HL-60 (cell line): ENCODE data around the gene ANKRD39.

ENCODE experiments used
- DNase-seq, 2 experiments: peaks; one replicate each; pipeline ENCODE4 v3.0.0-alpha.2; 2010 to 2020; ENCODE audit warnings: low read depth in 1 of 2, low spot score in 1 of 2
- H3K27ac ChIP-seq: fragments of 250-450 bp; sonication (Bioruptor Pico); replicated peaks from 2 replicates; pipeline ENCODE4 v1.5.1; 2020; ENCODE audit warnings: mild to moderate bottlenecking, moderate library complexity
- H3K27me3 ChIP-seq: fragments of 250-450 bp; sonication (Bioruptor Pico); 2 replicates; pipeline ENCODE4 v1.5.1; 2021; ENCODE audit warnings: mild to moderate bottlenecking, moderate library complexity; ENCODE audit not compliant: insufficient read depth, poor library complexity, severe bottlenecking
- H3K4me3 ChIP-seq: replicated peaks from 2 replicates; pipeline ENCODE4 v1.5.1; 2011; ENCODE audit warnings: mild to moderate bottlenecking, control low read depth, low read length; ENCODE audit not compliant: insufficient read depth
- GABPA ChIP-seq: IDR thresholded peaks from 2 replicates; pipeline ENCODE4 v1.6.1; 2012; ENCODE audit warnings: low read depth
- POLR2AphosphoS5 ChIP-seq: IDR thresholded peaks from 2 replicates; pipeline ENCODE4 v1.6.1; 2012; ENCODE audit warnings: low read depth
- SPI1 ChIP-seq: IDR thresholded peaks from 2 replicates; pipeline ENCODE4 v1.6.1; 2012; ENCODE audit warnings: low read depth, mild to moderate bottlenecking, borderline replicate concordance
- TF ChIP-seq, protein P1 (sequence below): IDR thresholded peaks from one replicate; pipeline ENCODE4 v1.5.1; 2011; ENCODE audit warnings: low read length, control low read depth, inconsistent platforms; ENCODE audit not compliant: insufficient read depth
- TF ChIP-seq, protein P2 (sequence below): IDR thresholded peaks from 2 replicates; pipeline ENCODE4 v1.6.1; 2012; ENCODE audit warnings: low read depth; ENCODE audit not compliant: insufficient replicate concordance

ANKRD39 gene

DNA sequence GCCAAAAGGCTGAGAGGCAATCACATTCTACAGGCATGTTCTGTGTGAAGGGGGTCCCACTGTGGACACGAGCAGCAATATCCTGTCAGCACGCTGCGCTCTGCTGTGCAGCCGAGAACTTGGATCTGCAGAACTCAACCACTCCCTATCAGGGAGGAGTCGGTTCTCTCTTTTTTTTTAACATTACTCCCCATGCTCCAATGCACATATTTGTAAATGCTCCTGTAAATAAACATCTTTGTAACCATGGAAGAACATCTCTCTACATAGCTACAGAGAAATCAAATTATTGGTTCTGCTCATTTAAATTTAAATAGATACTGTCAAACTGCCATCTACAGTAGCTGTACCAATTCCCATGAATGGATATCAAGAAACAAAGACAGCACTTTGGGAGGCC, 11.0 kb downstream of the ANKRD39 start:
- H3K27ac ChIP-seq: no peak overlapping the region
- TF ChIP-seq, protein P1, sequence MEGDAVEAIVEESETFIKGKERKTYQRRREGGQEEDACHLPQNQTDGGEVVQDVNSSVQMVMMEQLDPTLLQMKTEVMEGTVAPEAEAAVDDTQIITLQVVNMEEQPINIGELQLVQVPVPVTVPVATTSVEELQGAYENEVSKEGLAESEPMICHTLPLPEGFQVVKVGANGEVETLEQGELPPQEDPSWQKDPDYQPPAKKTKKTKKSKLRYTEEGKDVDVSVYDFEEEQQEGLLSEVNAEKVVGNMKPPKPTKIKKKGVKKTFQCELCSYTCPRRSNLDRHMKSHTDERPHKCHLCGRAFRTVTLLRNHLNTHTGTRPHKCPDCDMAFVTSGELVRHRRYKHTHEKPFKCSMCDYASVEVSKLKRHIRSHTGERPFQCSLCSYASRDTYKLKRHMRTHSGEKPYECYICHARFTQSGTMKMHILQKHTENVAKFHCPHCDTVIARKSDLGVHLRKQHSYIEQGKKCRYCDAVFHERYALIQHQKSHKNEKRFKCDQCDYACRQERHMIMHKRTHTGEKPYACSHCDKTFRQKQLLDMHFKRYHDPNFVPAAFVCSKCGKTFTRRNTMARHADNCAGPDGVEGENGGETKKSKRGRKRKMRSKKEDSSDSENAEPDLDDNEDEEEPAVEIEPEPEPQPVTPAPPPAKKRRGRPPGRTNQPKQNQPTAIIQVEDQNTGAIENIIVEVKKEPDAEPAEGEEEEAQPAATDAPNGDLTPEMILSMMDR: no peak
- TF ChIP-seq GABPA (no peak), SPI1 (no peak), POLR2AphosphoS5 (no peak)
- TF ChIP-seq, protein P2, sequence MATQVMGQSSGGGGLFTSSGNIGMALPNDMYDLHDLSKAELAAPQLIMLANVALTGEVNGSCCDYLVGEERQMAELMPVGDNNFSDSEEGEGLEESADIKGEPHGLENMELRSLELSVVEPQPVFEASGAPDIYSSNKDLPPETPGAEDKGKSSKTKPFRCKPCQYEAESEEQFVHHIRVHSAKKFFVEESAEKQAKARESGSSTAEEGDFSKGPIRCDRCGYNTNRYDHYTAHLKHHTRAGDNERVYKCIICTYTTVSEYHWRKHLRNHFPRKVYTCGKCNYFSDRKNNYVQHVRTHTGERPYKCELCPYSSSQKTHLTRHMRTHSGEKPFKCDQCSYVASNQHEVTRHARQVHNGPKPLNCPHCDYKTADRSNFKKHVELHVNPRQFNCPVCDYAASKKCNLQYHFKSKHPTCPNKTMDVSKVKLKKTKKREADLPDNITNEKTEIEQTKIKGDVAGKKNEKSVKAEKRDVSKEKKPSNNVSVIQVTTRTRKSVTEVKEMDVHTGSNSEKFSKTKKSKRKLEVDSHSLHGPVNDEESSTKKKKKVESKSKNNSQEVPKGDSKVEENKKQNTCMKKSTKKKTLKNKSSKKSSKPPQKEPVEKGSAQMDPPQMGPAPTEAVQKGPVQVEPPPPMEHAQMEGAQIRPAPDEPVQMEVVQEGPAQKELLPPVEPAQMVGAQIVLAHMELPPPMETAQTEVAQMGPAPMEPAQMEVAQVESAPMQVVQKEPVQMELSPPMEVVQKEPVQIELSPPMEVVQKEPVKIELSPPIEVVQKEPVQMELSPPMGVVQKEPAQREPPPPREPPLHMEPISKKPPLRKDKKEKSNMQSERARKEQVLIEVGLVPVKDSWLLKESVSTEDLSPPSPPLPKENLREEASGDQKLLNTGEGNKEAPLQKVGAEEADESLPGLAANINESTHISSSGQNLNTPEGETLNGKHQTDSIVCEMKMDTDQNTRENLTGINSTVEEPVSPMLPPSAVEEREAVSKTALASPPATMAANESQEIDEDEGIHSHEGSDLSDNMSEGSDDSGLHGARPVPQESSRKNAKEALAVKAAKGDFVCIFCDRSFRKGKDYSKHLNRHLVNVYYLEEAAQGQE: no peak
- H3K4me3 ChIP-seq: no peak overlapping the region
- no peaks in the 10 kb centered on the region for H3K27me3 ChIP-seq
- DNase-seq: no peak

DNA sequence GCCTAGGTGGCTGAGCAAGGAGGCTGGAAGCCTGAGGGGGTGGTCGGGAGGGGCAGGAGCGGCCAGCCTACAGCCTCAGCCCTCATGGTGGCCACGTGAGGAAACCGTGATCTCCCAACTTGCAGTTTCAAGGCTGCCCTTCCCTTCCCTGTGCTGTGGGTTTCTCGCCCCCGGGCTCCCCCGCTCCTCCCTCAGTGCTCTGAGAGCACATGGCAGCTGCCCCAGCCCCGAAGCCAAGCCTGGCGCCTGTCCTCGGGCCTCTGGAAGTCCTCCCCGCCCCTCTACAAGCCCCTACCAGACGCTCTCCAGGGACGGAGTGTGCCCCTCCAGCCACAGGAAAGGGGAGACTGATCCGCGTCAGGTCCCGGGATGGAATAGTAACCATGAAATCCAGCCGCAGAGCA, 13.4 kb downstream of the ANKRD39 start:
- TF ChIP-seq GABPA (no peak), POLR2AphosphoS5 (no peak), SPI1 (no peak)
- TF ChIP-seq, protein P2: no peak
- TF ChIP-seq, protein P1: no peak

GRCh38 chr2:96843538-96844268, 14.1 kb downstream of the ANKRD39 start, which contains the start of gene ANKRD23:
Gene ANKRD23 (minus strand): TSS chr2:96844021. CDS start chr2:96843992, 29 bp downstream.
- DNase-seq: no peak
- Histone ChIP-seq H3K27ac (no peak within 1 kb of the TSS), H3K4me3 (no peak within 1 kb of the TSS), H3K27me3 (no peaks in the 10 kb centered on the region)
- TF ChIP-seq SPI1 (no peak), GABPA (no peak), POLR2AphosphoS5 (no peak)
- TF ChIP-seq, protein P2: no peak
- TF ChIP-seq, protein P1: no peak

More for the DNA sequence above, 13.4 kb downstream of the ANKRD39 start:
- no peaks in the 10 kb centered on the region for H3K27me3 ChIP-seq
- H3K27ac ChIP-seq: no peak overlapping the region
- no peak overlapping the region for H3K4me3 ChIP-seq
- DNase-seq: no peak
